Activated T-cell treated with anti-CD3 and anti-CD28 coated beads, Interleukin-2, amount 50 U/mL, for 1 hour (primary cell): ENCODE results near the gene BRD3.
A peak's percentile ranks its signal among the peaks of the same experiment; 100 is the strongest.
"Not testable (repeated sequence)": the region's sequence is repeated elsewhere in the genome, so short reads cannot be mapped to it uniquely, and the experiment has no call there.

Experiments
- DNase-seq: peaks from one replicate; pipeline ENCODE4 v3.0.0-alpha.2; 2020

BRD3 gene

DNA sequence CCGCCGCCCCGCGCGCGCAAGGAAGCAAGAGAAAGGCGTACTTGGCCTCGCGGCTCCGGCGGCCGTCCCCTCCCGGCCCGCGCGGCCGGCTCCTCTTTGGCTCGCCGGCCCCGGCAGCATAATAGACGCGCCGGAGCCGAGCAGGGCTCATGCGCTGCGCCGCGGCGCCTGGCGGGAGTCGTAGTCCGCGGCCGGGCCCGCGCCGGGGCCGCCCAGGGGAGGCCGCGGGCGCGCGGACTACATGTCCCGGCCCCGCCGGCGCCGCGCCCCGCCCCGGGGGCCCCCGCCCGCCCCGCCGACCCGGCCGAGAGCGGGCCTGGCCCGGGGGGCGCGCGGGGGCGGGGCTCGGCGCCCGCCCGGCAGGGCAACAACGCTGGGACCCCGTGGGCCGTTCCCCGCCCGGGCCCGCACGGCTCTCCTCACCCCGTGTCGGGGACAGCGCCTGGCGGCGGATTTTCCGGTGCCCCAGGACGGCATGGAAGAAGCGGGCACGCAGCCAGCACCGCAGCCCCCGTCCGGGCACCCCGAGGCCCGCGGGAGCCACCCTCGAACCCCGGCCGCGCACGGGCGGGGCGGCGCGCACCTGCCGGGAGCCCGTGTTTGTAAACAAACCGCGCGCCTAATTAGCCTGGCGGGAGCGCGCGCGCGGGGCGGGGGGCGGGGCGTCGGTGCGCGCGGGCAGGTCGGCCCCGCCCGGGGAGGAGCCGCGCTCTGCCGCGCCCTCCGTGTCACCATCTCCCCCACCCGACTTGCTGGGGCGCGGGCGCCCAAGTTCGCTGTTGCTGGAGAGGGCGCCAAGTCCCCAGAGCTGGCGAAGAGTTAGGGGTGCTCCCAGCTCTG is at the start of gene BRD3:
Gene BRD3, minus strand, starts transcription at position 123 of the 840 bp plus-strand sequence. CDS start 14,549 bp downstream, outside the sequence.
- peak; percentile 85 for DNase-seq

DNA sequence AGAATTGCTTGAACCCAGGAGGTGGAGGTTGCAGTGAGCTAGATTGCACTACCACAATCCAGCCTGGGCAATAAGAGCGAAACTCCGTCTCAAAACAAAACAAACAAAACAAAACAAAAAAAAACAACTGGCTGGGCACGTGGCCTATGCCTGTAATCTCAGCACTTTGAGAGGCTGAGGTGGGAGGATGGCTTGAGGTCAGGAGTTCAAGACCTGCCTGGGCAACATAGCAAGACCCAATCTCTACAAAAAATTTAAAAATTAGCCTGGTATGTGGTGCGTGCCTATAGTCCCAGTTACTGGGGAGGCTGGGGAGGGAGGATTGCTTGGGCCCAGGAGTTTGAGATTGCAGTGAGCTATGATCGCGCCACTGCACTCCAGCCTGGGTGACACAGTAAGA is 44.7 kb upstream of the BRD3 start:
- DNase-seq: no peak

DNA sequence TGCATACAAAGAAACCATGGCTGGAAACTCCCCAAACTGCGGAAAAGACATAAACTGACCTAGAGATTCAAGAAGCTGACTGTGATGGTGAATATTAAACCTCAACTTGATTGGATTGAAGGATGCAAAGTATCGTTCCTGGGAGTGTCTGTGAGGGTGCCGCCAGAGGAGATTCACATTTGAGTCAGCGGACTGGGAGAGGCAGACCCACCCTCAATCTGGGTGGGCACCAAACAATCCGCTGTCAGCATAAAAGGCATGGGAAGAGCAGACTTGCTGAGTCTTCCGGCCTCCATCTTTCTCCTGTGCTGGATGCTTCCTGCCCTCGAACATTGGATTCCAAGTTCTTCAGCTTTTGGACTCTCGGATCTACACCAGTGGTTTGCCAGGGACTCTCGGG is 43.2 kb upstream of the BRD3 start:
- no peak for DNase-seq

DNA sequence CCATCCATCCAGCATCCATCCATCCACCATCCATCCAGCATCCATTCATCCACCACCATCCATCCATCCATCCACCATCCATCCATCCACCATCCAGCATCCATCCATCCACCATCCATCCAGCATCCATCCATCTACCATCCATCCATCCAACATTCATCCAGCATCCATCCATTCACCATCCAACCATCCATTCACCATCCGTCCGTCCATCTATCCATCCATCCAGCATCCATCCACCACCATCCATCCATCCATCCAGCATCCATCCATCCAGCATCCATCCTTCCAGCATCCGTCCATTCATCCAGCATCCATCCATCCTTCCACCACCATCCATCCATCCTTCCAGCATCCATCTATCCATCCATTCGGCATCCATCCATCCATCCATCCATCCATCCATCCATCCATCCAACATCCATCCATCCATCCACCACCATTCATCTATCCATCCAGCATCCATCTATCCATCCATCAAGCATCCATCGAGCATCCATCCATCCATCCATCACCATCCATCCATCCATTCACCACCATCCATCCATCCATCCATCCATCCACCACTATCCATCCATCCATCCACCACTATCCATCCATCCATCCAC is 35.7 kb upstream of the BRD3 start:
- DNase-seq: no peak

DNA sequence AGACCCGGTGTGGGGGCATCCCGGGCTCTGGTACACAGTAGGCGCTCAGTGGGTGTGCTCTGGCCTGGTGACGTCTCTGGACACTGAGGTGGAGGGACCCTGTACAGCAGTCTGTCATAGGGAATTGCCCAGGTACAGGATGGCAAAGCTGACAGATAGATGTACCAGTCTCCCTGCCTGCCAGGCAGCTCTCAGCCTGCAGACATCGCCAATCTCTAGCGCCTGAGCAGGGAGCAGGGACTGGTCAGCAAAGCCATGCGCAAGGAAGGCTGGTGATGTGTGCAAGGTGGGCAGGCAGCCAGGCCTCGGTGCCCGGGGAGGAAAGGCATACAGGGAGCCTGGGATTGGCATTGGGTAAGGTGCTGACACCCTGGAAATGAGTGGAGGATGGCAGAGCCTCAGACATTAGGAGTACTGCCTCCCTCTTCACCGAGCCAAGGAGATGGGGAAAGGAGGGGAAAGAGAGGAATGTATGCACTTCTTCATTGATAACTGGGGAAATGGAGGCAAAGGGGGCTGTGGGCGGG is 33.9 kb upstream of the BRD3 start:
- no peak for DNase-seq

DNA sequence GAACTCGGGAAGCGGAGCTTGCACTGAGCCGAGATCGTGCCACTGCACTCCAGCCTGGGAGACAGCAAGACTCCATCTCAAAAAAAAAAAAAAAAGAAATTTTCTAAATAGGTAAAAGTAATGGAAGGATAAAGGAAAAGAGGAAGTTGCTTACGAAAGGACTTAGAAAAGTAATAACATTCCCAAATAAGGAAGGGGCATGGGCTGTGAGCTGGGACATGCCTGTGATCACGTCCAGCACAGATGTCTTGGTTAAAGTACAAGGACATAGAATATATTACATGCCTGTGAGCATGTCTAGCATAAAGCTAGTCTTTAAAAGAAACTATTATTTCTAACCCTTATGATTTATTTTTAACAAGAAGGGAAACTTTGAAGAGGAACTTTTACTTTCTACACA is 33.3 kb upstream of the BRD3 start:
- DNase-seq: not testable (repeated sequence)

DNA sequence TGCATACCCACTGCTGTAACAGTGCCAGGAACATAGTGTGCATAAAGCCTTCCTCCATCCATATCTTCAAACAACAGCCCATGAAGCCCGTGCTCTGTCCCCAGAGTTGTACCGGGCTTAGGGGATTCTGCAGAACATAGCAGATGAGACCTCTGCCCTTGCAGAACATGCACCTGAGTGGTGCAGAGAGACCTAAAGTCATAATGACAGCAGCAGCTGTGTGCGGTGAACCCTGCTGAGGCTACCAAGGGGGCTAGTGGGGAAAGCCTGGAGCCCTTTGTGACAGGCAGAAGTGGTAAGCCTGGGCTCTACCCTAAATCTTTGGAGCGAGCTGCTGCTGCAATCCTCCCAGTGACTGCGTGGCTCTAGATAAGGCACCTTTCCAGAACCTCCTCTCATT is 32.2 kb upstream of the BRD3 start:
- no peak for DNase-seq

DNA sequence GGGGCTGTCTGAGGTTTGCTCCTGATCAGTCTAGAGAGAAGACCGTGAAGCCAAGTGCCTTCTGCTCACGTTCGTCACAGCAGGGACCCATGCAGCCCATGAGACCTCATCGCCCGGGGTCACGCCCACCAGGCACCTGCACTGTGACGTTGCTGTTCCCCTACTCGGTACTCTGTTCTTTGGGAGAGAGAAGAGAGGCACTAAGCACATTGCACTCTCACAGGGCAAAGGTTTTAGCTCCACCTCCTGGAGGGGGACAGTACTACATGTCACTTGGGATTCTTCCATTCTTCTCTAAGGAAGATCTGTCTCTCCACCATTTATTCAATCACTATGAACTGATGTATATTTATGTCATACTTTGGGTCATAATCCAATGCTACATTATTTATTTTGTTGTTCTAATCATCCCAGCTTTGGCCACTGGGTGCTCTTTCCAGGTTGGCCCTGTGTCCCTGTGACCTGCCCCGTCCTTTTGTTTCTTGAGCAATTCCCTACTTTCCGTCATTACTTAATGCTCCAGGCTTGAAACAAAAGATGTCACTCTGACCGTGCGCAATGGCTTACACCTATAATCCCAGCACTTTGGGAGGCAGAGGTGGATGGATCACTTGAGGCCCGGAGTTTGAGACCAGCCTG is 31.4 kb upstream of the BRD3 start:
- DNase-seq: peak; percentile 53

DNA sequence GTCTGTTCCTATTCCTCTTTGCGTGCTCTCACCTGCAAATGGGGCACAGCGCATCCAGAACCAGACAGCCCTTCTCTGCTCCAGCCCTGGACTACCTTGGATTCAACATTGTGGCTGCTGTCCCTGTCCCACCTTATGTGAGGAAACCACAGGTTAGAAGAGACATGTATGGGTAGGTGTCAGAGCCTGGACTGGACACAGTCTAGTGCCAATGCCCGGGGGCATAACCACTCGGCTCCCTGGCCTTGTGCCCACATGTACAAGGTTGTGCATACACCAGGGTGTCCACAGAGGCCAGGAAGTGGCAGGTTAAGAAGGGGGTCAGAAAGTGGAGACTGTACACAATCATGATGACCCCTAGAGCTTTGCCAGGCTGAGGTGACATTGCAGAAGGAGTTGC is 22.1 kb upstream of the BRD3 start:
- DNase-seq: no peak

DNA sequence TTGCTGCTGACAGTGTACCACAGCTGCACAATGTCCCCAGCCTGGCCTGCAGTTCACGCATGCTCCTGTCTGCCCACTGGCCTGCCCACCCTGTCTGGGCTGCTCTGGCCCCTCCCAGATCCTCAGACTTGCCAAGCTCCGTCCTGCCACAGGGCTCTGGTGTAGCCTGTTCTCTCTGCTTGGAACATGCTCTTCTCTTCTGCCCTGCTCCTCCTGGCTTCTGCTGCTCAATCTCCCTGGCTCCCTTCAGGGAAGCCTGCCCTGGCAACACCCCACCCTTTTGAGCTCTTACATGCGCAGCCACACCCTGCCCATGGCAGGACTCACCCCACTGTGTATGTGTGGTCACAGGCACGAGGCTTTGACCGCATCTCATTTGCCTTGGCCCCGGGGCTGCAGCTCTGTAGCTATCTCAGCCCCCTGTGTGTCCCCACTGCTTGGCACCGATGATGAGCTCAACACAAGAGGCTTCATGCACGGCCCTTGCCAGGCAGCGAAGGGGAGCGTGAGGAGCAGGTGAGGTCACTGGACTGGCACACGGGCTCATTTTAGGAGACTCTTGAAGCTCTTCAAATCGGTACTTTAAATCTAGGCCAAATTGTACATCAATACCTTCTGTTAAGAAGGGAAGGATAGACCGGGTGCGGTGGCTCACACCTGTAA is 20.4 kb upstream of the BRD3 start:
- DNase-seq: no peak

DNA sequence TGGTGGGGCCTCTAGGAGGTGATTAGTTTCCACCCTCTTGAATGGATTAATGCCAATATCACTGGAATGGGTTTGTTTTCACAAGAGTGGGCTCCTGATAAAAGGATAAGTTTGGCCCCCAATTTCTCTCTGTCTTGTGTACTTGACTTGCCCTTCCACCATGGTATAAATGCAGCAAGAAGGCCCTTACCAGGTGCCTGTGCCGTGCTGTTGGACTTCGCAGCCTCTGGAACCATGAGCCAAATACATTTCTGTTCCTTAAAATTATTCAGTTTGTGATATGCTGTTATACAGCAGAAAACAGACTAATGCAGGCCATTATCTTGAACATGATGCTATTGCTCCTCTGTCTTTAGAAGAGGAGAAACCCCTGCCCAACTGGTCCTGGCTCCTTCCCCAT is 17.8 kb upstream of the BRD3 start:
- DNase-seq: no peak

DNA sequence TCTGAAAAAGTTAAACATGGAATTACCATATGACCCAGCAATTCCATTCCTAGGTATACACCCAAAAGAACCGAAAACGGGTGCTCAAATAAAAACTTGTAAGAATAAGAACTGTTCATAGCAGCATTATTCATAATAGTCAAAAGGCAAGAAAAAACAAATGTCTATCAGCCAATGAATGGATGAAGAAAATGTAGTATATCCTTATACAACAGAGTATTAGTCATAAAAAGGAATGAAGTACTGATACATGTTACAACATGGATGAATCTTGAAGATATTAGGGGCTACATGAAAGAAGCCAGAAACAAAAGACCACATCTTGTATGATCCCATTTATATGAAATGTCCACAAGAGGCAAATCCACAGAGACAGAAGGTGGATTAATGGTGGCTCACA is 15.6 kb upstream of the BRD3 start:
- DNase-seq: no peak

DNA sequence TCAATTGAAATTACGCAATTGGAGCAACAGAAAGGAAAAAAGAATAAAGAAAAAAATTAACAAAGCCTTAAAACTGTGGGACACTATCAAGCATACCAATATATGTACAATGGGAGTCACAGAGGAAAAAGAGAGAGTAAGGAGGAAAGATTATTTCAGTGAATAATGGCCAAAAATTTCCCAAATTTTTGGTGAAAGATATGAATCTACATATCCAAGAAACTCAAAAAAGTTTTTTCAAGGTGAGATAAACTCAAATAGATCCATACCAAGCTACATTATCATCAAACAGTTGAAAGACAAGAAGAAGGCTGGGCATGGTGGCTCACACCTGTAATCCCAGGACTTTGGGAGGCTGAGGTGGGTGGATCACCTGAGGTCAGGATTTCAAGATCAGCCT is 8.8 kb upstream of the BRD3 start:
- DNase-seq: no peak

DNA sequence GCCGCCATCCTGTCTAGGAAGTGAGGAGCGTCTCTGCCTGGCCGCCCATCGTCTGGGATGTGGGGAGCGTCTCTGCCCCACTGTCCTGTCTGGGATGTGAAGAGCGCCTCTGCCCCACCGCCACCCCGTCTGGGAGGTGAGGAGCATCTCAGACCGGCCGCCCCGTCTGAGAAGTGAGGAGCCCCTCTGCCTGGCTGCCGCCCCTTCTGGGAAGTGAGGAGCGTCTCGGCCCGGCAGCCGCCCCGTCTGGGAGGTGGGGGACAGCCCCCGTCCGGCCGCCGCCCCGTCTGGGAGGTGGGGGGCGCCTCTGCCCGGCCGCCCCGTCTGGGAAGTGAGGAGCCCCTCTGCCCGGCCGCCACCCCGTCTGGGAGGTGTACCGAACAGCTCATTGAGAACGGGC is 7.9 kb upstream of the BRD3 start:
- not testable (repeated sequence) for DNase-seq

DNA sequence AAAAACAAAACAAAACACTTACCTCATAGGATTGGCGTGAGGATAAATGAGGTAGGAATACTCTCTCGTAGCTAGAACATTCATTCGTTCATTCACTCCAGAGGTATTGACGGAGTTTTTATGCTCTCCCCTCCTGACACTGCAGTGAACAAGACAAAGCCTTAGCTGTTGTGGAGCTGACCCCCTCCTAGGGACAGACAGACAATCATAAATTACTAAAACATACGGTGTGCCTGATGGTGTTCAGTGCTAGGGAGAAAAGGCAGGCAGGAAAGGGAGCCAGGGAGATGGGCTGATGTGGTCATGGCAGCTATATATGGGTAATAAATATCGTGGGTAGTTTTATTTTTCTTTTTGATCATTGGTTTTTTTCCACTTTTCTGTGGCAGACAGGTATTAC is 5.7 kb upstream of the BRD3 start:
- DNase-seq: no peak

DNA sequence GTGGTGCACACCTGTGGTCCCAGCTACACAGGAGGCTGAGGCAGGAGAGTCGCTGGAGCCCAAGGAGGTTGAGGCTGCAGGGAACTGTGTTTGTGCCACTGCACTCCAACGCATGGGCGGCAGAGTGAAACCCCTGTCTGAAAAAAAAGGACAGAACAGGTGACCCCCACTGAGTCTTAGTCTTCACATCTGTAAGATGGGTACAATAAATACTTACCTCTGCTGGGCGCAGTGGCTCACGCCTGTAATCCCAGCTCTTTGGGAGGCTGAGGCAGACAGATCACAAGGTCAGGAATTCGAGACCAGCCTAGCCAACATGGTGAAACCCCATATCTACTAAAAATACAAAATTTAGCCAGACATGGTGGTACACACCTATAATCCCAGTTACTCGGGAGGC is 4.9 kb upstream of the BRD3 start:
- DNase-seq: not testable (repeated sequence)

DNA sequence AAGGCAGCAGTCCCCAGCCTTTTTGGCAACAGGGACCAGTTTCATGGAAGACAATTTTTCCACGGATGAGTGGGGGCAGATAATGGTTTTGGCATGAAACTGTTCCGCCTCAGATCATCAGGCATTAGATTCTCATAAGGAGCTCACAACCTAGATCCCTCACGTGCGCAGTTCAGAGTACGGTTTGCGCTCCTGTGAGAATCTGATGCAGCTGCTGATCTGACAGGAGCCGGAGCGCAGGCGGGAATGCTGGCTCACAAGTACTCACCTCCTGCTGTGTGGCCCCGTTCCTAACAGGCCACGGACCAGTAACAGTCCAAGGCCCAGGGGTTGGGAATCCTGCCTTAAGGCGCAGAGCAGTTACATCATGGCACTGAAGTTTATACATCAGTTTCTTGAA is 3.3 kb upstream of the BRD3 start:
- no peak for DNase-seq

DNA sequence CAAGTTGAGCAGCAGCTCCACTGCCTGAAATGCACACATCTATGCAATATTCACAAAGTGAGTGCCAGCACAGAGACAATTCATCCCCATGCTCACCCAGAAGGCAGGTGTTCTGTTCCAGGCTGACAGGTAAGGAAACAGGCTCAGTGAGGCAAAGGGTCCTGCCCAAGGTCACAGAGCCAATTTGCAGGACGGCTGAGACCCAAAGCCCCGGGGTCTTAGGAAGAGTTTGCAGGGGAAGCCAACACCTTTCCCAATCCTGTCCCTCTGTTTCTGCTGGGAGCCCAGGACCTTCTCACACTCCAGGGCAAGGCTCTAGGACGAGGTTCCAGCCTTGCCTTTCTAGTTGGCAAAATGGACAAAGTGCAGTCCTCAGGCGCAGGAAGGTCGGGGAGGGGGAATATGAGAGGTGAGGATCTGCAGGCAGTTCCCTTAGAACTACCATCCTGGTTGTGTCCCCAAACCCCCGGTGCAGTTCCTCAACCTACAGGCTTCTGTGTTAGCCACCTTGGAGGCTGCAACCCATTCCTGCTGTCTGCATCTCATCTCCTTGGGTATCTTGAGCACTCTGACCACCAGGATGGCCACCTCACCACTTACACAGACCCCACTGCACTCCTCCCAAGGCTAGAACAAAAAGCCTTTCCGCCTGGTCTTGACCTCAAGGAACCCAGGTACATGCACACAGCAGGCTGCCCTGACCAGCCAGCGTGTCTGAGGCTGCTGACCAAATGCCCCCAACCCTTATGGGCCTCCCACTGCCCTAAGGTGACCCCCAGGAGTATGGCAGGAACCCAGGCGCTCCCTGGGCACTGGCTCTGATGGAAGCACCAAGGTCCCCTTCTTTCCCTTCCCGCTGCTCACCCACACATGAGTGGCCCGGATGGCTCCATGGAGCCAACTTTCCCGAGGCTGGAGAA is 1.9 kb upstream of the BRD3 start:
- DNase-seq: no peak

DNA sequence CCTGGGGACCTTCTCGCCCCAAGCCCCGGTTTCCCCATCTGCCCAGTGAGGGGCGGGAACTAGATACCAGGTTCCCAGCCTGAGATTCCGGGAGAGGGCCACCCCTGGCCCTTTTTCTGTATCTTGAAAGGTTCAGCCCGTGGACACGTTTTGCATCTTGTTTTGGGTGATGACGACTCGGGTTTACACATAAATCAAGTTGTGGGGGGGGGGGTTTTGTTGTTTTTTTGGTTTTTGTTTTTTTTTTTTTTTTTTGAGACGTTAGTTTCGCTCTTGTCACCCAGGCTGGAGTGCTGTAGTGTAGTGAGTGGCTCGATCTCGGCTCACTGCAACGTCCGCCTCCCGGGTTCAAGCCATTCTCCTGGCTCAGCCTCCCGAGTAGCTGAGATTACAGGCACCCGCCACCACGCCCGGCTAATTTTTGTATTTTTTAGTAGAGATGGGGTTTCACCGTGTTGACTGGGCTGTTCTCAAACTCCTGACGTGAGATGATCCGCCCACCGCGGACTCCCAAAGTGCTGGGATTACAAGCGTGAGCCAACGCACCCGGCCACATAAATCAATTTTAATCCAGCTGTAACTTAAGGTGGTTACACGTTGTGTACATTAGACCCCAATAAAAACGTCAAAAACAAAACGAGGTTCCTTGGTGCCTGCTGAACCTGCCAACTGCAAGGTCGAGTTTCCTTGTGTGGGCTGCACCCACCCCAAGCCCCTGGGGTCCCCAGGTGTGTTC is 1.1 kb upstream of the BRD3 start:
- no peak for DNase-seq

DNA sequence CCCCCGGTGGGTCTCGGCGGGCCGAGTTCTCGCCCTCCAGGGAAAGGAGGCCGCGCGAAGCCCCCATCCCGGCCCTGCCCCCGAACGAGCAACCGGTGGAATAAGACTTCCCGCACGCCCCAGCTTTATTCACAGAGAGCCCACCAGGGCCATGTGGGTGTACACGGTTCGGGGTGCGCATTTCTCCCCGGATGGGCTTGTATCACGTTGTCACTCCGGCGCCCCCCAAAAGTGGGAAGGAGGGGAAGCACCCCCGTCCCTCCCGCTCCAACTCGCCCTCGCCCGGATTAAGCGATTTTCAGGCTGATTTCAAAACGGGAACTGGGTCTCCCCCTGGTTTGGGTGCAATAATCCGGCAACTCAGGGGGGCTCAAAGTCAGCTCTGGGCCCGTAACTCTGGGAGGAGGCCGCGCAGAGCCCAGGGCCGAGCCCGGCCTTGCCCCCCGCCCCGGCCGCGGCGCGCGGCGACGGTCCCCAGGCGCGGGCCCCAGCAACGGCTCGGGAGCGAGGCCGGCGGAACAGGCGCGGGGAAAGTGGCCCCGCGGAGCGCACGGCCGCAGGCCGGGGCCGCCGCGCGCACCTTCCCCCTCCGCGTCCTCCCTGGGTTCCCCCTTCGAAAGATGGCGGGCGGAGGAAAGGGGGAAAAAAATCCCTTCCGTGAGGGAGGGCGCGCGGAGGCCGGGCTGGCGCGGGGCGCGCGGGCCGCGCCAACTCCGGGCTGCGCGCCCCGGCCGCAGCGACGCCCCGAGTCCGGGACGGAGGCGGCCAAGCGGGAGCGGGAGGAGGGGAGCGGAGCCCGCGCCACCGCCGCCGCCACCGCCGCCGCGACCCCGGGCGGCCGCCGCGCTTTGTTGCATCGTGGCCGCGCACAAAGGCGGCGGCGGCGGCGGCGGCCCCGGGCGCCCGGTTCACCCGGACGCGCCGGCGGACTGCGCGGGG is 644 bp downstream of the BRD3 start:
- DNase-seq: peak; percentile 61
